ENCODE results near the gene TMEM95. TPM values are rescaled to one million over a fixed set of nuclear protein-coding genes. Genes with fewer than 3 reads are reported as not detected.
A peak's percentile ranks its signal among the peaks of the same experiment; 100 is the strongest.

Gene TMEM95
- total and polyA plus RNA-seq, 2 experiments from 2014 or later = not detected

GRCh38 chr17:7403977-7404736 is 49.2 kb downstream of the TMEM95 start, which contains the start of gene TMEM256:
Gene TMEM256 (minus strand): TSS chr17:7404097. CDS start chr17:7404084, 13 bp downstream.
- H3K79me2 ChIP-seq (replicated peaks; ENCODE audit: insufficient read depth) = peaks cover 14% of the 10 kb centered on the region
- H3K4me3 ChIP-seq = peak within 1 kb of the TSS; percentile 90
- peaks cover 11% of the 10 kb centered on the region for H3K27me3 Mint-ChIP-seq (ENCODE audit: insufficient read depth, low read depth, poor library complexity)
- H3F3A ChIP-seq (replicated peaks; ENCODE audit: low read depth) = peaks cover 27% of the 10 kb centered on the region
- peak within 1 kb of the TSS; percentile 93 for H3K27ac Mint-ChIP-seq
- H3K4me1 Mint-ChIP-seq = peaks cover 27% of the 10 kb centered on the region
- peaks cover 3% of the 10 kb centered on the region; the same call in 1 of the 2 replicates for H3K36me3 ChIP-seq (ENCODE audit: insufficient read depth)
- H3K4me1 ChIP-seq (ENCODE audit: insufficient read depth) = peaks cover 28% of the 10 kb centered on the region
- peak within 1 kb of the TSS; percentile 78; the same call in 1 of the 2 replicates for H3K27ac ChIP-seq (ENCODE audit: low read depth)
- H3K9me3 Mint-ChIP-seq = no peaks in the 10 kb centered on the region
- DNase-seq (ENCODE audit: low spot score) = peak; percentile 100
- no peaks in the 10 kb centered on the region for H3K27me3 ChIP-seq (ENCODE audit: insufficient read depth)
- H3K4me3 Mint-ChIP-seq = peak within 1 kb of the TSS; percentile 88
- TF ChIP-seq CREB1 (CRISPR knock-in tag; IDR thresholded peaks at IDR 0.05; ENCODE audit: low read depth) (peak; percentile 70), STAT1 (IDR thresholded peaks at IDR 0.05; ENCODE audit: unreplicated experiment) (no peak), POLR2AphosphoS5 (IDR thresholded peaks at IDR 0.05; ENCODE audit: low read depth) (peak; percentile 92)
- H4K20me1 ChIP-seq (replicated peaks; ENCODE audit: insufficient read depth) = peaks cover 12% of the 10 kb centered on the region
- peak; percentile 83 for ATAC-seq
- H3K4me2 ChIP-seq = peak within 1 kb of the TSS; percentile 99
- H3K36me3 Mint-ChIP-seq (ENCODE audit: low read depth) = peaks cover 12% of the 10 kb centered on the region; the same call in 2 of the 3 replicates
- no peak within 1 kb of the TSS for H2AFZ ChIP-seq
- no peaks in the 10 kb centered on the region for H3K9me2 ChIP-seq (ENCODE audit: insufficient read depth)

- H3K36me3 ChIP-seq (ENCODE audit: insufficient read depth) = peaks cover 3% of the 10 kb centered on the region; the same call in 1 of the 2 replicates
- TF ChIP-seq POLR2AphosphoS5 (IDR thresholded peaks at IDR 0.05; ENCODE audit: low read depth) = peak; percentile 4; the same call in 1 of the 2 replicates
- no peak for TF ChIP-seq ETS1 (IDR thresholded peaks at IDR 0.05)
- H3K4me2 ChIP-seq = peak overlapping the region; percentile 99
- Mint-ChIP-seq H3K4me3 (peak overlapping the region; percentile 88), H3K9me3 (no peaks in the 10 kb centered on the region), H3K27ac (peak overlapping the region; percentile 88), H3K27me3 (ENCODE audit: insufficient read depth, low read depth, poor library complexity) (peaks cover 16% of the 10 kb centered on the region), H3K4me1 (peaks cover 28% of the 10 kb centered on the region), H3K36me3 (ENCODE audit: low read depth) (peaks cover 19% of the 10 kb centered on the region)
- DNase-seq (ENCODE audit: low spot score) (peak; percentile 86), ATAC-seq (peak; percentile 1; the same call in 2 of the 3 replicates)
- peak overlapping the region; percentile 90 for H3K4me3 ChIP-seq
- H3F3A ChIP-seq (replicated peaks; ENCODE audit: low read depth) = peaks cover 27% of the 10 kb centered on the region
- peaks cover 14% of the 10 kb centered on the region for H3K79me2 ChIP-seq (replicated peaks; ENCODE audit: insufficient read depth)
- no peaks in the 10 kb centered on the region for H3K27me3 ChIP-seq (ENCODE audit: insufficient read depth)
- peak overlapping the region; percentile 69; the same call in 1 of the 2 replicates for H2AFZ ChIP-seq
- H3K4me1 ChIP-seq (ENCODE audit: insufficient read depth) = peaks cover 28% of the 10 kb centered on the region
- H3K9me2 ChIP-seq (ENCODE audit: insufficient read depth) = no peaks in the 10 kb centered on the region
- no peak overlapping the region for H3K27ac ChIP-seq (ENCODE audit: low read depth)
- H4K20me1 ChIP-seq (replicated peaks; ENCODE audit: insufficient read depth) = peaks cover 12% of the 10 kb centered on the region
These were observed 49.9 kb downstream of the TMEM95 start for GRCh38 chr17:7404737-7405349.

Measured in GM23338 (cell line).